MCF 10A (cell line): ENCODE results near the gene OMA1. TPM values are rescaled to one million over a fixed set of nuclear protein-coding genes. Genes with fewer than 3 reads are reported as not detected.

ENCODE experiments used
- BruUV-seq: library from RNA; stranded (reverse); fragments of 400-500 nt; replicated peaks from 2 replicates; lab custom pipeline; 2021; lab: Mats Ljungman, UMichigan
- CTCF ChIA-PET: fragments of 300-600 bp; sonication (Branson Sonifier 250); formaldehyde crosslinking; extraction: SDS; loops from one replicate; lab custom pipeline; 2021; ENCODE audit warnings: antibody characterized with exemption, inconsistent platforms; lab: Yijun Ruan, JAX
- POLR2A ChIA-PET: fragments of 300-600, 350-650 bp; sonication (Branson Sonifier 250); formaldehyde crosslinking; extraction: SDS; loops from one replicate; lab custom pipeline; 2020; ENCODE audit warnings: antibody characterized with exemption, inconsistent platforms; lab: Yijun Ruan, JAX
- DNase-seq: peaks from one replicate; pipeline ENCODE4 v3.0.0-alpha.2; 2018; ENCODE audit not compliant: unreplicated experiment
- H3K27ac Mint-ChIP-seq: one replicate; pipeline ENCODE4 v1.8.0; 2022; ENCODE audit warnings: mild to moderate bottlenecking, low read depth, mixed read lengths; ENCODE audit not compliant: unreplicated experiment
- H3K27me3 Mint-ChIP-seq: one replicate; pipeline ENCODE4 v1.8.0; 2022; ENCODE audit warnings: mixed read lengths; ENCODE audit not compliant: insufficient read depth, unreplicated experiment
- H3K36me3 Mint-ChIP-seq: one replicate; pipeline ENCODE4 v1.8.0; 2022; ENCODE audit warnings: mild to moderate bottlenecking, moderate library complexity, mixed read lengths; ENCODE audit not compliant: insufficient read depth, unreplicated experiment
- H3K4me1 Mint-ChIP-seq: one replicate; pipeline ENCODE4 v1.8.0; 2022; ENCODE audit warnings: mixed read lengths; ENCODE audit not compliant: insufficient read depth, unreplicated experiment
- H3K4me3 Mint-ChIP-seq: one replicate; pipeline ENCODE4 v1.8.0; 2022; ENCODE audit warnings: mild to moderate bottlenecking, moderate library complexity, mixed read lengths; ENCODE audit not compliant: unreplicated experiment
- H3K9me3 Mint-ChIP-seq: one replicate; pipeline ENCODE4 v1.8.0; 2022; ENCODE audit warnings: mixed read lengths; ENCODE audit not compliant: unreplicated experiment
- intact Hi-C: fragments of 100-400 bp; cut with micrococcal nuclease; formaldehyde crosslinking; loops from 2 replicates; pipeline ENCODE4 v1.14.1; 2022
- total RNA-seq: library from RNA; stranded (reverse); gene quantifications from 2 replicates; pipeline ENCODE4 v1.2.3, GENCODE V29; 2022
- TF ChIP-seq, protein P1 (sequence below): fragments of 200-600 bp; IDR thresholded peaks from one replicate; pipeline ENCODE4 v1.8.0; 2022; ENCODE audit warnings: antibody characterized with exemption, mild to moderate bottlenecking; ENCODE audit not compliant: unreplicated experiment

Gene OMA1
- total RNA-seq, 1 experiment from 2014 or later: 15.7 TPM

GRCh38 chr1:58487002-58487401, 59.5 kb downstream of the OMA1 start:
- TF ChIP-seq, protein P1, sequence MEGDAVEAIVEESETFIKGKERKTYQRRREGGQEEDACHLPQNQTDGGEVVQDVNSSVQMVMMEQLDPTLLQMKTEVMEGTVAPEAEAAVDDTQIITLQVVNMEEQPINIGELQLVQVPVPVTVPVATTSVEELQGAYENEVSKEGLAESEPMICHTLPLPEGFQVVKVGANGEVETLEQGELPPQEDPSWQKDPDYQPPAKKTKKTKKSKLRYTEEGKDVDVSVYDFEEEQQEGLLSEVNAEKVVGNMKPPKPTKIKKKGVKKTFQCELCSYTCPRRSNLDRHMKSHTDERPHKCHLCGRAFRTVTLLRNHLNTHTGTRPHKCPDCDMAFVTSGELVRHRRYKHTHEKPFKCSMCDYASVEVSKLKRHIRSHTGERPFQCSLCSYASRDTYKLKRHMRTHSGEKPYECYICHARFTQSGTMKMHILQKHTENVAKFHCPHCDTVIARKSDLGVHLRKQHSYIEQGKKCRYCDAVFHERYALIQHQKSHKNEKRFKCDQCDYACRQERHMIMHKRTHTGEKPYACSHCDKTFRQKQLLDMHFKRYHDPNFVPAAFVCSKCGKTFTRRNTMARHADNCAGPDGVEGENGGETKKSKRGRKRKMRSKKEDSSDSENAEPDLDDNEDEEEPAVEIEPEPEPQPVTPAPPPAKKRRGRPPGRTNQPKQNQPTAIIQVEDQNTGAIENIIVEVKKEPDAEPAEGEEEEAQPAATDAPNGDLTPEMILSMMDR: no peak
- Mint-ChIP-seq H3K9me3 (peaks cover 3% of the 10 kb centered on the region), H3K4me3 (no peak overlapping the region), H3K27ac (no peak overlapping the region), H3K4me1 (no peaks in the 10 kb centered on the region), H3K27me3 (no peaks in the 10 kb centered on the region), H3K36me3 (peaks cover 14% of the 10 kb centered on the region)
- no peak for DNase-seq
- ChIA-PET CTCF (no interaction called here), POLR2A (no interaction called here)
- intact Hi-C loops: no loop called here
- BruUV-seq: no TSS peak

GRCh38 chr1:58481962-58482361, 64.6 kb downstream of the OMA1 start:
- POLR2A ChIA-PET: no interaction called here
- TF ChIP-seq, protein P1: no peak
- no peak for DNase-seq
- no peak overlapping the region for H3K4me3 Mint-ChIP-seq
- intact Hi-C loops: no loop called here
- peaks cover 6% of the 10 kb centered on the region for H3K36me3 Mint-ChIP-seq
- CTCF ChIA-PET: interaction anchor here (1.3 kb wide), 1 partner anchor 33 kb away, joined by 5 read pairs; no protein-coding TSS in a partner anchor
- H3K27me3 Mint-ChIP-seq: no peaks in the 10 kb centered on the region
- no peaks in the 10 kb centered on the region for H3K4me1 Mint-ChIP-seq
- no peaks in the 10 kb centered on the region for H3K9me3 Mint-ChIP-seq
- no peak overlapping the region for H3K27ac Mint-ChIP-seq
- no TSS peak for BruUV-seq

- BruUV-seq: no TSS peak
- no peaks in the 10 kb centered on the region for H3K4me1 Mint-ChIP-seq
Measured at GRCh38 chr1:58480191-58480590, 66.3 kb downstream of the OMA1 start.

DNA sequence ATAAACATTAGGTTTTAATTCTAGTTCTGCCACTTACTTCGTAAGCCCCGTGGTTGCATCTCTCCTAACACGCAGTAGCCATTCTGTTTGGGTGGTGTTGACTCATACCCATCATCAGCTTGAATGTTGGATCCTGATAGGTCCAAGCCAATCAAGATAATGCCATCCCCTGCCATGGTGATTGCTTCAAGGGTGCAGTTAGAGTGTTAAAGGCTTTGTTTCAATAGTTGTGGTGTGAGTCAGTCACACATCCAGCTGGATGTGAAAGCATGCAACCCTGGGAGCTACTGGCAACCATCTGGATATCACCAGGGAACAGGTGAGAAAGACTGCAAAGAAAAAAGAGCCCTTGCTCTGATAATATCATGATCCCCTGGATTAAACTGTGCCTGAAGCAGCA, 69.1 kb downstream of the OMA1 start:
- peaks cover 6% of the 10 kb centered on the region for H3K36me3 Mint-ChIP-seq
- ChIA-PET POLR2A (no interaction called here), CTCF (interaction anchor here (0.6 kb wide), 1 partner anchor 170 kb away, joined by 4 read pairs; no protein-coding TSS in a partner anchor)
- no peak overlapping the region for H3K27ac Mint-ChIP-seq
- no peaks in the 10 kb centered on the region for H3K4me1 Mint-ChIP-seq
- intact Hi-C loops: no loop called here
- TF ChIP-seq, protein P1: no peak
- no peaks in the 10 kb centered on the region for H3K9me3 Mint-ChIP-seq
- peak; percentile 4 for DNase-seq
- no peaks in the 10 kb centered on the region for H3K27me3 Mint-ChIP-seq
- H3K4me3 Mint-ChIP-seq: no peak overlapping the region
- BruUV-seq: no TSS peak

More at GRCh38 chr1:58480191-58480590, 66.3 kb downstream of the OMA1 start:
- Mint-ChIP-seq H3K27me3 (no peaks in the 10 kb centered on the region), H3K27ac (no peak overlapping the region), H3K36me3 (peaks cover 6% of the 10 kb centered on the region), H3K4me3 (no peak overlapping the region), H3K9me3 (no peaks in the 10 kb centered on the region)
- ChIA-PET POLR2A (no interaction called here), CTCF (no interaction called here)
- TF ChIP-seq, protein P1: no peak
- no peak for DNase-seq
- intact Hi-C loops: no loop called here
